ENCODE results near the gene FBXO38. TPM values are rescaled to one million over a fixed set of nuclear protein-coding genes. Genes with fewer than 3 reads are reported as not detected.

Gene FBXO38
- total and polyA plus RNA-seq, 2 of the 13 experiments (the other 11 are each of a cell fraction or from before 2014, with no cell fraction given): 24.8 to 35.9 TPM

DNA sequence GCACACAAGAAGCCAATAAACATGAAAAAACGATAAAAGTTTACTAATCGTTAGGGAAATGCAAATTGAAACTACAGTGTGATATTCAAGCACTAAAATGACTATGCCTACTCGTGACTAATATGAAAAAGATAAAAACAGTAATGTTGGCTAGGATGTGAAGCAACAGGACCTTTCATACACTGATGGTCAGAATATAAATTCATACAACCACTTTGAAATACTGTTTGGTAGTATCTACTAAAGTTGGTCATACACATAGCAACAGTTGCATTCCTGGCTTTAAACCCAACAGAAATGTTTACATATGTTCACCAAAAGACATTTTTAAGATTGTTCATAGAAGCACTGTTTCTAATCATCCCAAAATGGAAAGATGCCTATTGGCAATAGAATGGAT lies 24.3 kb downstream of the FBXO38 start (continued):
- TF ChIP-seq ZHX1 (CRISPR knock-in tag; IDR thresholded peaks at IDR 0.05; ENCODE audit: low read depth) (no peak), RARA (CRISPR knock-in tag; IDR thresholded peaks at IDR 0.05) (no peak), RORA (CRISPR knock-in tag; IDR thresholded peaks at IDR 0.05) (no peak), ZNF792 (CRISPR knock-in tag; IDR thresholded peaks at IDR 0.05) (no peak), ZNF101 (CRISPR knock-in tag; IDR thresholded peaks at IDR 0.05; ENCODE audit: borderline replicate concordance, low read depth) (no peak), ZNF703 (CRISPR knock-in tag; IDR thresholded peaks at IDR 0.05; ENCODE audit: borderline replicate concordance) (no peak)

DNA sequence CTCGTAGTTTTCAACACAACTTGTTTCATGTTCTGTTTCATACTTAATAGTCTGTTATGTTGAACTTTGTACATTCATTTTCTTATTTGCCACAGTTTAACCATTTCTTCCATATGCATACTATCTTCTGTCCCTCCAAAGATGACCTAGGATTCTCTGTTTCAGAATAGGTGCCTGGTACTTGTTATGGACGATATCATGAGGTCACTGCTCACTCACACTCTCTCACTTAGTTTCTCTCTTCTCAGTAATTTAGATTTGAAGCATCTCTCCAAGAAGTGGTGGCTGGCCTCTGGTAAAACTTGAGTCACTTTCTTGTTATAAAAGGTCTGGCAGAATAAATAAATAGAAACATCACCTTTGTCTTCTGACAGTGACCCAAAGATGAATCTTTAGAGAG lies 28.4 kb downstream of the FBXO38 start:
- H3K9ac ChIP-seq (ENCODE audit: insufficient read depth, low read depth, low read length): no peak overlapping the region
- no peak overlapping the region for H3K4me3 ChIP-seq (replicated peaks in 1 of 3; ENCODE audit: insufficient read depth in 1 of 3, low read depth in 2 of 3, low read length in 3 of 3)
- in situ Hi-C loops (cut with HindIII; ENCODE audit: extremely low pct_ligation_motif_present, low pct_unique_long_range_greater_than_20kb): no loop called here
- no peaks in the 10 kb centered on the region for H3K27me3 ChIP-seq (ENCODE audit: control insufficient read depth in 1 of 2, insufficient read depth in 2 of 2, low read length in 2 of 2)
- TF ChIP-seq ZNF431 (CRISPR knock-in tag; IDR thresholded peaks at IDR 0.05; ENCODE audit: borderline replicate concordance, low read depth) (no peak), HOXA3 (CRISPR knock-in tag; IDR thresholded peaks at IDR 0.05) (no peak), ZNF232 (CRISPR knock-in tag; IDR thresholded peaks at IDR 0.05; ENCODE audit: borderline replicate concordance) (no peak), ZMAT5 (CRISPR knock-in tag; IDR thresholded peaks at IDR 0.05; ENCODE audit: borderline replicate concordance, low read depth) (no peak), ZNF225 (CRISPR knock-in tag; IDR thresholded peaks at IDR 0.05) (no peak), FOSL1 (CRISPR knock-in tag; IDR thresholded peaks at IDR 0.05; ENCODE audit: borderline replicate concordance) (no peak)
- TF ChIP-seq, protein P1, sequence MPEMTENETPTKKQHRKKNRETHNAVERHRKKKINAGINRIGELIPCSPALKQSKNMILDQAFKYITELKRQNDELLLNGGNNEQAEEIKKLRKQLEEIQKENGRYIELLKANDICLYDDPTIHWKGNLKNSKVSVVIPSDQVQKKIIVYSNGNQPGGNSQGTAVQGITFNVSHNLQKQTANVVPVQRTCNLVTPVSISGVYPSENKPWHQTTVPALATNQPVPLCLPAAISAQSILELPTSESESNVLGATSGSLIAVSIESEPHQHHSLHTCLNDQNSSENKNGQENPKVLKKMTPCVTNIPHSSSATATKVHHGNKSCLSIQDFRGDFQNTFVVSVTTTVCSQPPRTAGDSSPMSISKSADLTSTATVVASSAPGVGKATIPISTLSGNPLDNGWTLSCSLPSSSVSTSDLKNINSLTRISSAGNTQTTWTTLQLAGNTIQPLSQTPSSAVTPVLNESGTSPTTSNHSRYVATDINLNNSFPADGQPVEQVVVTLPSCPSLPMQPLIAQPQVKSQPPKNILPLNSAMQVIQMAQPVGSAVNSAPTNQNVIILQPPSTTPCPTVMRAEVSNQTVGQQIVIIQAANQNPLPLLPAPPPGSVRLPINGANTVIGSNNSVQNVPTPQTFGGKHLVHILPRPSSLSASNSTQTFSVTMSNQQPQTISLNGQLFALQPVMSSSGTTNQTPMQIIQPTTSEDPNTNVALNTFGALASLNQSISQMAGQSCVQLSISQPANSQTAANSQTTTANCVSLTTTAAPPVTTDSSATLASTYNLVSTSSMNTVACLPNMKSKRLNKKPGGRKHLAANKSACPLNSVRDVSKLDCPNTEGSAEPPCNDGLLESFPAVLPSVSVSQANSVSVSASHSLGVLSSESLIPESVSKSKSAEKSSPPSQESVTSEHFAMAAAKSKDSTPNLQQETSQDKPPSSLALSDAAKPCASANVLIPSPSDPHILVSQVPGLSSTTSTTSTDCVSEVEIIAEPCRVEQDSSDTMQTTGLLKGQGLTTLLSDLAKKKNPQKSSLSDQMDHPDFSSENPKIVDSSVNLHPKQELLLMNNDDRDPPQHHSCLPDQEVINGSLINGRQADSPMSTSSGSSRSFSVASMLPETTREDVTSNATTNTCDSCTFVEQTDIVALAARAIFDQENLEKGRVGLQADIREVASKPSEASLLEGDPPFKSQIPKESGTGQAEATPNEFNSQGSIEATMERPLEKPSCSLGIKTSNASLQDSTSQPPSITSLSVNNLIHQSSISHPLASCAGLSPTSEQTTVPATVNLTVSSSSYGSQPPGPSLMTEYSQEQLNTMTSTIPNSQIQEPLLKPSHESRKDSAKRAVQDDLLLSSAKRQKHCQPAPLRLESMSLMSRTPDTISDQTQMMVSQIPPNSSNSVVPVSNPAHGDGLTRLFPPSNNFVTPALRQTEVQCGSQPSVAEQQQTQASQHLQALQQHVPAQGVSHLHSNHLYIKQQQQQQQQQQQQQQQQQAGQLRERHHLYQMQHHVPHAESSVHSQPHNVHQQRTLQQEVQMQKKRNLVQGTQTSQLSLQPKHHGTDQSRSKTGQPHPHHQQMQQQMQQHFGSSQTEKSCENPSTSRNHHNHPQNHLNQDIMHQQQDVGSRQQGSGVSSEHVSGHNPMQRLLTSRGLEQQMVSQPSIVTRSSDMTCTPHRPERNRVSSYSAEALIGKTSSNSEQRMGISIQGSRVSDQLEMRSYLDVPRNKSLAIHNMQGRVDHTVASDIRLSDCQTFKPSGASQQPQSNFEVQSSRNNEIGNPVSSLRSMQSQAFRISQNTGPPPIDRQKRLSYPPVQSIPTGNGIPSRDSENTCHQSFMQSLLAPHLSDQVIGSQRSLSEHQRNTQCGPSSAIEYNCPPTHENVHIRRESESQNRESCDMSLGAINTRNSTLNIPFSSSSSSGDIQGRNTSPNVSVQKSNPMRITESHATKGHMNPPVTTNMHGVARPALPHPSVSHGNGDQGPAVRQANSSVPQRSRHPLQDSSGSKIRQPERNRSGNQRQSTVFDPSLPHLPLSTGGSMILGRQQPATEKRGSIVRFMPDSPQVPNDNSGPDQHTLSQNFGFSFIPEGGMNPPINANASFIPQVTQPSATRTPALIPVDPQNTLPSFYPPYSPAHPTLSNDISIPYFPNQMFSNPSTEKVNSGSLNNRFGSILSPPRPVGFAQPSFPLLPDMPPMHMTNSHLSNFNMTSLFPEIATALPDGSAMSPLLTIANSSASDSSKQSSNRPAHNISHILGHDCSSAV (CRISPR knock-in tag; IDR thresholded peaks at IDR 0.05; ENCODE audit: borderline replicate concordance): no peak
- no peaks in the 10 kb centered on the region for H3K4me1 ChIP-seq (ENCODE audit: insufficient read depth, low read length)
- no peak overlapping the region for H3K27ac ChIP-seq (ENCODE audit: extremely low read length, insufficient read depth, low read length)
- ATAC-seq (no peak), DNase-seq (ENCODE audit: low spot score) (no peak), FAIRE-seq (no peak)
- no TSS peak for BruUV-seq (replicated peaks)
- WGBS (ENCODE audit: low lambda C conversion rate): 97% methylated on average over 2 of the region's 2 CpGs
- no peaks in the 10 kb centered on the region for H3K9me3 ChIP-seq (ENCODE audit: low read length)
- H4K20me1 ChIP-seq (ENCODE audit: insufficient read depth, low read length): no peaks in the 10 kb centered on the region
- CTCF ChIA-PET (ENCODE audit: low intra/inter-chr PET ratio, low total read pairs): no interaction called here
- POLR2A ChIA-PET: no interaction called here
- no peak overlapping the region for H3K4me2 ChIP-seq (ENCODE audit: low read depth, low read length)
- intact Hi-C loops (cut with micrococcal nuclease; ENCODE audit: unreplicated experiment): no loop called here
- H3K79me2 ChIP-seq (ENCODE audit: insufficient read depth, low read length): no peaks in the 10 kb centered on the region
- H2AFZ ChIP-seq (ENCODE audit: low read length): no peak overlapping the region
- peaks cover 9 to 82% of the 10 kb centered on the region in 2 experiments for H3K36me3 ChIP-seq (replicated peaks in 1 of 2; ENCODE audit: control insufficient read depth in 1 of 2, insufficient read depth in 2 of 2, low read length in 2 of 2)

Data from HepG2 (cell line).